ENCODE data around the gene PCBP3.
A peak's percentile ranks its signal among the peaks of the same experiment; 100 is the strongest.

PCBP3 gene

GRCh38 chr21:45873418-45873817, 229.9 kb downstream of the PCBP3 start:
- DNase-seq, result no peak
- Histone ChIP-seq H3K9me3 (ENCODE audit: control extremely low read depth in 1 of 5, control insufficient read depth in 4 of 5, insufficient read depth in 2 of 5, low read depth in 1 of 5, low read length in 4 of 5) (no peaks in the 10 kb centered on the region), H3K36me3 (ENCODE audit: control insufficient read depth in 4 of 4, insufficient read depth in 4 of 4, low read length in 3 of 4) (no peaks in the 10 kb centered on the region), H3K27me3 (replicated peaks in 2 of 5; ENCODE audit: control insufficient read depth in 4 of 5, insufficient read depth in 5 of 5, low read length in 4 of 5) (peaks cover 0 to 1% (median 0%) of the 10 kb centered on the region in 5 experiments), H3K4me1 (ENCODE audit: control extremely low read depth in 1 of 4, control insufficient read depth in 4 of 4, insufficient read depth in 4 of 4, low read length in 3 of 4) (peaks cover 0 to 11% (median 2%) of the 10 kb centered on the region in 4 experiments), H3K4me3 (ENCODE audit: control insufficient read depth in 1 of 7, extremely low read depth in 1 of 7, insufficient read depth in 4 of 7, low read depth in 2 of 7, low read length in 6 of 7) (no peak overlapping the region), H3K27ac (ENCODE audit: insufficient read depth in 1 of 2, low read depth in 1 of 2, low read length in 2 of 2, poor library complexity in 1 of 2, severe bottlenecking in 2 of 2) (no peak overlapping the region)
- POLR2A ChIA-PET, result no interaction called here
- WGBS (ENCODE audit: insufficient coverage), result 93% methylated on average over 7 of the region's 11 CpGs
- CTCF ChIA-PET, result no interaction called here

GRCh38 chr21:45873866-45874265, 230.3 kb downstream of the PCBP3 start:
- no peaks in the 10 kb centered on the region for H3K36me3 ChIP-seq (ENCODE audit: control insufficient read depth in 4 of 4, insufficient read depth in 4 of 4, low read length in 3 of 4)
- no peak overlapping the region for H3K27ac ChIP-seq (ENCODE audit: insufficient read depth in 1 of 2, low read depth in 1 of 2, low read length in 2 of 2, poor library complexity in 1 of 2, severe bottlenecking in 2 of 2)
- no peaks in the 10 kb centered on the region for H3K9me3 ChIP-seq (ENCODE audit: control extremely low read depth in 1 of 5, control insufficient read depth in 4 of 5, insufficient read depth in 2 of 5, low read depth in 1 of 5, low read length in 4 of 5)
- peaks cover 0 to 3% (median 0%) of the 10 kb centered on the region in 5 experiments for H3K27me3 ChIP-seq (replicated peaks in 2 of 5; ENCODE audit: control insufficient read depth in 4 of 5, insufficient read depth in 5 of 5, low read length in 4 of 5)
- ChIA-PET CTCF (no interaction called here), POLR2A (no interaction called here)
- no peak for DNase-seq
- peaks cover 0 to 11% (median 2%) of the 10 kb centered on the region in 4 experiments for H3K4me1 ChIP-seq (ENCODE audit: control extremely low read depth in 1 of 4, control insufficient read depth in 4 of 4, insufficient read depth in 4 of 4, low read length in 3 of 4)
- no peak overlapping the region for H3K4me3 ChIP-seq (ENCODE audit: control insufficient read depth in 1 of 7, extremely low read depth in 1 of 7, insufficient read depth in 4 of 7, low read depth in 2 of 7, low read length in 6 of 7)
- WGBS (ENCODE audit: insufficient coverage), result 95% methylated on average over 11 of the region's 15 CpGs

GRCh38 chr21:45874716-45875415, 231.3 kb downstream of the PCBP3 start:
- Histone ChIP-seq H3K4me1 (ENCODE audit: control extremely low read depth in 1 of 4, control insufficient read depth in 4 of 4, insufficient read depth in 4 of 4, low read length in 3 of 4) (peaks cover 0 to 12% (median 2%) of the 10 kb centered on the region in 4 experiments), H3K4me3 (ENCODE audit: control insufficient read depth in 1 of 7, extremely low read depth in 1 of 7, insufficient read depth in 4 of 7, low read depth in 2 of 7, low read length in 6 of 7) (peak overlapping the region in 3 of 7 experiments; percentile 28 to 66 (median 43)), H3K27me3 (replicated peaks in 2 of 5; ENCODE audit: control insufficient read depth in 4 of 5, insufficient read depth in 5 of 5, low read length in 4 of 5) (peaks cover 0 to 3% (median 0%) of the 10 kb centered on the region in 5 experiments), H3K36me3 (ENCODE audit: control insufficient read depth in 4 of 4, insufficient read depth in 4 of 4, low read length in 3 of 4) (no peaks in the 10 kb centered on the region), H3K27ac (ENCODE audit: insufficient read depth in 1 of 2, low read depth in 1 of 2, low read length in 2 of 2, poor library complexity in 1 of 2, severe bottlenecking in 2 of 2) (no peak overlapping the region), H3K9me3 (ENCODE audit: control extremely low read depth in 1 of 5, control insufficient read depth in 4 of 5, insufficient read depth in 2 of 5, low read depth in 1 of 5, low read length in 4 of 5) (no peaks in the 10 kb centered on the region)
- CTCF ChIA-PET, result no interaction called here
- POLR2A ChIA-PET, result no interaction called here
- peak; percentile 13 to 81 (median 55) for DNase-seq
- 73% methylated on average over 24 of the region's 33 CpGs for WGBS (ENCODE audit: insufficient coverage)

GRCh38 chr21:45875416-45875760, 231.9 kb downstream of the PCBP3 start:
- Histone ChIP-seq H3K4me3 (ENCODE audit: control insufficient read depth in 1 of 7, extremely low read depth in 1 of 7, insufficient read depth in 4 of 7, low read depth in 2 of 7, low read length in 6 of 7) (peak overlapping the region in 1 of 7 experiments; percentile 66), H3K4me1 (ENCODE audit: control extremely low read depth in 1 of 4, control insufficient read depth in 4 of 4, insufficient read depth in 4 of 4, low read length in 3 of 4) (peaks cover 0 to 17% (median 2%) of the 10 kb centered on the region in 4 experiments), H3K9me3 (ENCODE audit: control extremely low read depth in 1 of 5, control insufficient read depth in 4 of 5, insufficient read depth in 2 of 5, low read depth in 1 of 5, low read length in 4 of 5) (no peaks in the 10 kb centered on the region), H3K36me3 (ENCODE audit: control insufficient read depth in 4 of 4, insufficient read depth in 4 of 4, low read length in 3 of 4) (no peaks in the 10 kb centered on the region), H3K27me3 (replicated peaks in 2 of 5; ENCODE audit: control insufficient read depth in 4 of 5, insufficient read depth in 5 of 5, low read length in 4 of 5) (peaks cover 0 to 3% (median 0%) of the 10 kb centered on the region in 5 experiments), H3K27ac (ENCODE audit: insufficient read depth in 1 of 2, low read depth in 1 of 2, low read length in 2 of 2, poor library complexity in 1 of 2, severe bottlenecking in 2 of 2) (no peak overlapping the region)
- no peak for DNase-seq
- 92% methylated on average over 6 of the region's 6 CpGs for WGBS (ENCODE audit: insufficient coverage)
- ChIA-PET CTCF (no interaction called here), POLR2A (no interaction called here)

GRCh38 chr21:45875881-45876280, 232.4 kb downstream of the PCBP3 start:
- CTCF ChIA-PET, result interaction anchor here (1.2 kb wide), 1 partner anchor 16 kb away, joined by 3 read pairs; no protein-coding TSS in a partner anchor
- Histone ChIP-seq H3K27ac (ENCODE audit: insufficient read depth in 1 of 2, low read depth in 1 of 2, low read length in 2 of 2, poor library complexity in 1 of 2, severe bottlenecking in 2 of 2) (no peak overlapping the region), H3K4me1 (ENCODE audit: control extremely low read depth in 1 of 4, control insufficient read depth in 4 of 4, insufficient read depth in 4 of 4, low read length in 3 of 4) (peaks cover 0 to 17% (median 2%) of the 10 kb centered on the region in 4 experiments), H3K9me3 (ENCODE audit: control extremely low read depth in 1 of 5, control insufficient read depth in 4 of 5, insufficient read depth in 2 of 5, low read depth in 1 of 5, low read length in 4 of 5) (no peaks in the 10 kb centered on the region), H3K27me3 (replicated peaks in 2 of 5; ENCODE audit: control insufficient read depth in 4 of 5, insufficient read depth in 5 of 5, low read length in 4 of 5) (peaks cover 0 to 3% (median 0%) of the 10 kb centered on the region in 5 experiments), H3K4me3 (ENCODE audit: control insufficient read depth in 1 of 7, extremely low read depth in 1 of 7, insufficient read depth in 4 of 7, low read depth in 2 of 7, low read length in 6 of 7) (no peak overlapping the region), H3K36me3 (ENCODE audit: control insufficient read depth in 4 of 4, insufficient read depth in 4 of 4, low read length in 3 of 4) (no peaks in the 10 kb centered on the region)
- DNase-seq, result no peak
- POLR2A ChIA-PET, result no interaction called here
- 98% methylated on average over 12 of the region's 12 CpGs for WGBS (ENCODE audit: insufficient coverage)

GRCh38 chr21:45876381-45877170, 233.1 kb downstream of the PCBP3 start:
- ChIA-PET POLR2A (no interaction called here), CTCF (interaction anchor here (1.2 to 2.1 kb wide), 2 partner anchors 17 to 46 kb away, joined by 3 to 9 read pairs; no protein-coding TSS in a partner anchor)
- DNase-seq, result peak in 2 of 3 donors; percentile 15 to 85
- H3K4me3 ChIP-seq (ENCODE audit: control insufficient read depth in 1 of 7, extremely low read depth in 1 of 7, insufficient read depth in 4 of 7, low read depth in 2 of 7, low read length in 6 of 7), result no peak overlapping the region
- peaks cover 0 to 17% (median 2%) of the 10 kb centered on the region in 4 experiments for H3K4me1 ChIP-seq (ENCODE audit: control extremely low read depth in 1 of 4, control insufficient read depth in 4 of 4, insufficient read depth in 4 of 4, low read length in 3 of 4)
- H3K27me3 ChIP-seq (replicated peaks in 2 of 5; ENCODE audit: control insufficient read depth in 4 of 5, insufficient read depth in 5 of 5, low read length in 4 of 5), result peaks cover 0 to 3% (median 0%) of the 10 kb centered on the region in 5 experiments
- no peaks in the 10 kb centered on the region for H3K9me3 ChIP-seq (ENCODE audit: control extremely low read depth in 1 of 5, control insufficient read depth in 4 of 5, insufficient read depth in 2 of 5, low read depth in 1 of 5, low read length in 4 of 5)
- no peak overlapping the region for H3K27ac ChIP-seq (ENCODE audit: insufficient read depth in 1 of 2, low read depth in 1 of 2, low read length in 2 of 2, poor library complexity in 1 of 2, severe bottlenecking in 2 of 2)
- WGBS (ENCODE audit: insufficient coverage), result 73% methylated on average over 18 of the region's 28 CpGs
- H3K36me3 ChIP-seq (ENCODE audit: control insufficient read depth in 4 of 4, insufficient read depth in 4 of 4, low read length in 3 of 4), result no peaks in the 10 kb centered on the region

- ChIA-PET POLR2A (no interaction called here), CTCF (interaction anchor here (1.2 to 2.1 kb wide), 2 partner anchors 17 to 45 kb away, joined by 3 to 9 read pairs; no protein-coding TSS in a partner anchor)
- no peak overlapping the region for H3K27ac ChIP-seq (ENCODE audit: insufficient read depth in 1 of 2, low read depth in 1 of 2, low read length in 2 of 2, poor library complexity in 1 of 2, severe bottlenecking in 2 of 2)
- 97% methylated on average over 5 of the region's 6 CpGs for WGBS (ENCODE audit: insufficient coverage)
- no peak for DNase-seq
- H3K27me3 ChIP-seq (replicated peaks in 2 of 5; ENCODE audit: control insufficient read depth in 4 of 5, insufficient read depth in 5 of 5, low read length in 4 of 5), result peaks cover 0 to 3% (median 0%) of the 10 kb centered on the region in 5 experiments
- H3K9me3 ChIP-seq (ENCODE audit: control extremely low read depth in 1 of 5, control insufficient read depth in 4 of 5, insufficient read depth in 2 of 5, low read depth in 1 of 5, low read length in 4 of 5), result no peaks in the 10 kb centered on the region
- no peaks in the 10 kb centered on the region for H3K36me3 ChIP-seq (ENCODE audit: control insufficient read depth in 4 of 4, insufficient read depth in 4 of 4, low read length in 3 of 4)
- peaks cover 0 to 17% (median 2%) of the 10 kb centered on the region in 4 experiments for H3K4me1 ChIP-seq (ENCODE audit: control extremely low read depth in 1 of 4, control insufficient read depth in 4 of 4, insufficient read depth in 4 of 4, low read length in 3 of 4)
- no peak overlapping the region for H3K4me3 ChIP-seq (ENCODE audit: control insufficient read depth in 1 of 7, extremely low read depth in 1 of 7, insufficient read depth in 4 of 7, low read depth in 2 of 7, low read length in 6 of 7)
These were observed 233.6 kb downstream of the PCBP3 start for GRCh38 chr21:45877171-45877438.

Measured in common myeloid progenitor, CD34-positive (primary cell).